ENCODE data around the gene LMX1A. TPM values are rescaled to one million over a fixed set of nuclear protein-coding genes. Genes with fewer than 3 reads are reported as not detected.

The LMX1A gene
- total and polyA plus RNA-seq, 2 of the 13 experiments (the other 11 are each of a cell fraction or from before 2014, with no cell fraction given): 0.07 TPM; not detected in 1

DNA sequence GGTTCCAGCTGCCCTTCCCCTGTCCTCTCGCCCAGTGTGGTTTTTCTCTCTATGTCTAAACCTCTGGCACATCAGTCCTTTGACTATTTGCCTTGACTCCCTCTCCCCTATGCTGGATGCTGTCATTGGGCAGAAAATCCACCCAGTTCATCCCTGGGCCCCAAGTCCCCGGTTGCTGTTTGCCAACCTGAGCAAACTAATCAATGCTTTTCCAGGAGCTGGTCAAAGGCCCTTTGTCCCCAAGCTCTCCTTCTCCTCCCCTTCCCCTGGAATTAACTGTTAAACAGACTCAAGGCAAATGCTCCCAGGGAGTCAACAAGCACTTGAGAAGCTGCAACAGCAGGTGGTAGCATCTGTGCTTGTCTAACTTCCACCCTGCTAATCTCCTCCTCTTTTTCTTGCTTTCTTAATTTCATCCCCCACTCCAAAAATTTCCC is 102.7 kb downstream of the LMX1A start (continued):
- TF ChIP-seq TOE1 (CRISPR knock-in tag; IDR thresholded peaks at IDR 0.05): no peak
- no peak for TF ChIP-seq ZNF10 (CRISPR knock-in tag; IDR thresholded peaks at IDR 0.05; ENCODE audit: borderline replicate concordance, low read depth)
- 0 out of 2 replicates have a peak, but pooled peaks have one; percentile 81 for TF ChIP-seq ZBTB42 (CRISPR knock-in tag; IDR thresholded peaks at IDR 0.05)
- TF ChIP-seq, protein P1, sequence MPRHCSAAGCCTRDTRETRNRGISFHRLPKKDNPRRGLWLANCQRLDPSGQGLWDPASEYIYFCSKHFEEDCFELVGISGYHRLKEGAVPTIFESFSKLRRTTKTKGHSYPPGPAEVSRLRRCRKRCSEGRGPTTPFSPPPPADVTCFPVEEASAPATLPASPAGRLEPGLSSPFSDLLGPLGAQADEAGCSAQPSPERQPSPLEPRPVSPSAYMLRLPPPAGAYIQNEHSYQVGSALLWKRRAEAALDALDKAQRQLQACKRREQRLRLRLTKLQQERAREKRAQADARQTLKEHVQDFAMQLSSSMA (CRISPR knock-in tag; IDR thresholded peaks at IDR 0.05): no peak
- TF ChIP-seq ZNF772 (CRISPR knock-in tag; IDR thresholded peaks at IDR 0.05): no peak
- TF ChIP-seq ZNF383 (CRISPR knock-in tag; IDR thresholded peaks at IDR 0.05; ENCODE audit: borderline replicate concordance): no peak
- no peak for TF ChIP-seq KIAA2018 (CRISPR knock-in tag; IDR thresholded peaks at IDR 0.05; ENCODE audit: borderline replicate concordance)
- TF ChIP-seq MIXL1 (CRISPR knock-in tag; IDR thresholded peaks at IDR 0.05): 0 out of 2 replicates have a peak, but pooled peaks have one; percentile 44
- TF ChIP-seq ZNF510 (CRISPR knock-in tag; IDR thresholded peaks at IDR 0.05; ENCODE audit: low read depth): no peak
- TF ChIP-seq BRD4 (CRISPR knock-in tag; IDR thresholded peaks at IDR 0.05): no peak
- no peak for TF ChIP-seq ZBTB14 (CRISPR knock-in tag; IDR thresholded peaks at IDR 0.05)
- no peak for TF ChIP-seq TBL1XR1 (IDR thresholded peaks at IDR 0.05; ENCODE audit: borderline replicate concordance, low read length, partially characterized antibody)
- TF ChIP-seq ZNF207 (IDR thresholded peaks at IDR 0.05; ENCODE audit: borderline replicate concordance): no peak
- no peak for TF ChIP-seq MBD4 (IDR thresholded peaks at IDR 0.05; ENCODE audit: borderline replicate concordance, low read length)
- TF ChIP-seq MED8 (CRISPR knock-in tag; IDR thresholded peaks at IDR 0.05; ENCODE audit: insufficient replicate concordance): peak; percentile 43
- TF ChIP-seq ZBTB3 (CRISPR knock-in tag; IDR thresholded peaks at IDR 0.05; ENCODE audit: borderline replicate concordance, low read depth): no peak
- no peak for TF ChIP-seq MAF1 (CRISPR knock-in tag; IDR thresholded peaks at IDR 0.05; ENCODE audit: borderline replicate concordance)
- TF ChIP-seq BRF2 (CRISPR knock-in tag; IDR thresholded peaks at IDR 0.05): no peak
- TF ChIP-seq ZNF350 (CRISPR knock-in tag; IDR thresholded peaks at IDR 0.05; ENCODE audit: borderline replicate concordance, low read depth): no peak; the same call in 1 of the 2 replicates
- no peak for TF ChIP-seq ZNF235 (CRISPR knock-in tag; IDR thresholded peaks at IDR 0.05; ENCODE audit: borderline replicate concordance)
